IMR-90 (cell line): Measurements from ENCODE around the gene CLDN6.

ENCODE experiments used
- CEBPB ChIP-seq: IDR thresholded peaks from 2 replicates; pipeline ENCODE4 v1.6.1; 2012; ENCODE audit warnings: low read depth, low read length, improper control_type of control experiment
- CHD1 ChIP-seq: IDR thresholded peaks from 2 replicates; pipeline ENCODE4 v1.6.1; 2012; ENCODE audit warnings: low read depth, low read length, improper control_type of control experiment
- CTCF ChIP-seq: conservative IDR thresholded peaks from 2 replicates; pipeline ENCODE4 v1.5.1; 2012; ENCODE audit warnings: mild to moderate bottlenecking, low read depth, low read length, improper control_type of control experiment
- ELK1 ChIP-seq: fragments of 150-350 bp; IDR thresholded peaks from 2 replicates; pipeline ENCODE4 v1.6.1; 2016; ENCODE audit warnings: low read depth, mild to moderate bottlenecking, low read length, moderate library complexity, borderline replicate concordance
- MAFK ChIP-seq: IDR thresholded peaks from 2 replicates; pipeline ENCODE4 v1.6.1; 2012; ENCODE audit warnings: low read depth, low read length, improper control_type of control experiment
- MAZ ChIP-seq: IDR thresholded peaks from 2 replicates; pipeline ENCODE4 v1.6.1; 2012; ENCODE audit warnings: low read depth, mild to moderate bottlenecking, low read length, improper control_type of control experiment, moderate library complexity, borderline replicate concordance
- NFE2L2 ChIP-seq: fragments of 150-350 bp; IDR thresholded peaks from 2 replicates; pipeline ENCODE4 v1.6.1; 2016; ENCODE audit warnings: low read depth, mild to moderate bottlenecking, low read length
- POLR2A ChIP-seq: IDR thresholded peaks from 2 replicates; pipeline ENCODE4 v1.6.1; 2012; ENCODE audit warnings: mild to moderate bottlenecking, low read depth, low read length
- RAD21 ChIP-seq: IDR thresholded peaks from 2 replicates; pipeline ENCODE4 v1.6.1; 2012; ENCODE audit warnings: low read length, improper control_type of control experiment
- RCOR1 ChIP-seq: IDR thresholded peaks from 2 replicates; pipeline ENCODE4 v1.6.1; 2012; ENCODE audit warnings: mild to moderate bottlenecking, low read length, improper control_type of control experiment; ENCODE audit not compliant: insufficient replicate concordance
- RFX5 ChIP-seq: IDR thresholded peaks from 2 replicates; pipeline ENCODE4 v1.8.0; 2012; ENCODE audit warnings: low read depth, mild to moderate bottlenecking, low read length, moderate library complexity
- SMC3 ChIP-seq: fragments of 150-350 bp; IDR thresholded peaks from 2 replicates; pipeline ENCODE4 v1.6.1; 2016; ENCODE audit warnings: low read depth, mild to moderate bottlenecking, antibody characterized with exemption, low read length, moderate library complexity
- USF2 ChIP-seq: fragments of 150-350 bp; IDR thresholded peaks from 2 replicates; pipeline ENCODE4 v1.6.1; 2017; ENCODE audit warnings: mild to moderate bottlenecking, antibody characterized with exemption, low read length, low read depth

GRCh38 chr16:2979669-2980226 lies 38.2 kb downstream of the CLDN6 start:
- TF ChIP-seq POLR2A (no peak), CTCF (no peak), SMC3 (no peak), USF2 (no peak), RAD21 (no peak), MAFK (no peak), MAZ (no peak), CHD1 (no peak), CEBPB (no peak), RCOR1 (no peak), ELK1 (no peak), NFE2L2 (no peak), RFX5 (no peak)
